Measurements from ENCODE around the gene TNS3.

DNA sequence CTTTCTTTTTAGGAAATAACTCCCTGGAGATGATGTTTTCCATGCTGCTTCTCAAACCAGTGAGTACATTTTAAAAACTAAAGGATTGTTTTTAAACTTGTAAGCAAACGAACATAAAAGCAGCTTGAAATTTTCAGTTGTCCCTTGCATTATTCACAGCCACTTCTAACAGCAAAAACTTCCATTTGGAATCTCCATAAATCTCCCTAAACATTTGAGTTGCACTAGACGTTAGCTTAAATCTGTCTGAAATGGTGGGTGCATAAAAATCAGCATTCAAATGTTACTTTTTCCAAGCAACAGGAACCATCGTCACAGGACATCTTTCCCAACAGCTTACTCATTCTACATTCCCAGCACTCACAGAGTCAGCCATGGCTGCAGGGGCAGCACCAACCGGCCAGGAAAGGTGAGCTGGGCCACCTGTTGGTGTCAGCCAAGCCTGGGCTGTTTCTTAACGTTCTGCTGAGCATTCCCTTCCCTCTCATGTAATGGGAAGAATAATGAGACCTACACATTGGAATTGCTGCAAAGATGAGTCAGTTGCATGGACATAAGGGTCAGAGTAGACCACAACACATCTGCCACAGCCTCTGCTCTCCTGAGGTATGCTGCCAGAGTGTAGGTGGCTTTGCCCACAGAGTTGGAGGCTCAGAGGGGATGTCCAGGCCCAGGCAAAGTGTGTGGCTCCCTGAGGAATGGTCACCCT, 163.2 kb downstream of the TNS3 start:
- TF ChIP-seq POLR2A (IDR thresholded peaks at IDR 0.05) (no peak), EP300 (IDR thresholded peaks at IDR 0.05) (no peak)
- TF ChIP-seq, protein P1, sequence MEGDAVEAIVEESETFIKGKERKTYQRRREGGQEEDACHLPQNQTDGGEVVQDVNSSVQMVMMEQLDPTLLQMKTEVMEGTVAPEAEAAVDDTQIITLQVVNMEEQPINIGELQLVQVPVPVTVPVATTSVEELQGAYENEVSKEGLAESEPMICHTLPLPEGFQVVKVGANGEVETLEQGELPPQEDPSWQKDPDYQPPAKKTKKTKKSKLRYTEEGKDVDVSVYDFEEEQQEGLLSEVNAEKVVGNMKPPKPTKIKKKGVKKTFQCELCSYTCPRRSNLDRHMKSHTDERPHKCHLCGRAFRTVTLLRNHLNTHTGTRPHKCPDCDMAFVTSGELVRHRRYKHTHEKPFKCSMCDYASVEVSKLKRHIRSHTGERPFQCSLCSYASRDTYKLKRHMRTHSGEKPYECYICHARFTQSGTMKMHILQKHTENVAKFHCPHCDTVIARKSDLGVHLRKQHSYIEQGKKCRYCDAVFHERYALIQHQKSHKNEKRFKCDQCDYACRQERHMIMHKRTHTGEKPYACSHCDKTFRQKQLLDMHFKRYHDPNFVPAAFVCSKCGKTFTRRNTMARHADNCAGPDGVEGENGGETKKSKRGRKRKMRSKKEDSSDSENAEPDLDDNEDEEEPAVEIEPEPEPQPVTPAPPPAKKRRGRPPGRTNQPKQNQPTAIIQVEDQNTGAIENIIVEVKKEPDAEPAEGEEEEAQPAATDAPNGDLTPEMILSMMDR (IDR thresholded peaks at IDR 0.05), result no peak
